Kidney (tissue), 14 donors: ENCODE measurements around the gene KRT2. TPM values are rescaled to one million over a fixed set of nuclear protein-coding genes. Genes with fewer than 3 reads are reported as not detected.

Experiments used
- DNase-seq, 5 donors: peaks; one replicate each; pipeline ENCODE4 v3.0.0-alpha.2; 2013 to 2020
- FAIRE-seq: peaks from 2 replicates; lab custom pipeline; 2012; peaks lifted over from hg19 to GRCh38; lab: Jason Lieb, UNC
- H3K27ac ChIP-seq, 2 donors: one replicate each; pipeline ENCODE4 v1.7.0; 2013; ENCODE audit warnings: low read depth in 2 of 2, low read length in 2 of 2, inconsistent platforms in 1 of 2
- H3K27me3 ChIP-seq: one replicate; pipeline ENCODE4 v1.7.1; 2013; ENCODE audit warnings: low read length, inconsistent platforms; ENCODE audit not compliant: control insufficient read depth, insufficient read depth
- H3K36me3 ChIP-seq, 3 donors: one replicate each; pipeline versions ENCODE4 v1.7.0 to v1.7.1; 2013; ENCODE audit warnings: low read length in 3 of 3, control low read depth in 1 of 3, inconsistent platforms in 1 of 3; ENCODE audit not compliant: insufficient read depth in 3 of 3, control insufficient read depth in 2 of 3
- H3K4me1 ChIP-seq, 3 donors: one replicate each; pipeline versions ENCODE4 v1.7.0 to v1.7.1; 2013; ENCODE audit warnings: low read length in 3 of 3, inconsistent platforms in 1 of 3, low read depth in 1 of 3; ENCODE audit not compliant: control insufficient read depth in 2 of 3, insufficient read depth in 2 of 3
- H3K4me3 ChIP-seq, 3 donors: one replicate each; pipeline versions ENCODE4 v1.7.0 to v1.8.1; 2013; ENCODE audit warnings: low read length in 3 of 3, control low read depth in 1 of 3, inconsistent platforms in 1 of 3
- H3K9ac ChIP-seq, 3 donors: one replicate each; pipeline versions ENCODE4 v1.7.0 to v1.7.1; 2013; ENCODE audit warnings: low read length in 3 of 3, control low read depth in 1 of 3, inconsistent platforms in 1 of 3
- H3K9me3 ChIP-seq, 3 donors: one replicate each; pipeline versions ENCODE4 v1.7.0 to v1.7.1; 2013; ENCODE audit warnings: low read length in 3 of 3, control low read depth in 1 of 3, inconsistent platforms in 1 of 3; ENCODE audit not compliant: control insufficient read depth in 2 of 3, insufficient read depth in 1 of 3
- CTCF ChIP-seq: IDR thresholded peaks from 3 replicates; pipeline ENCODE4 v1.5.1; 2012; ENCODE audit warnings: mild to moderate bottlenecking, moderate library complexity, borderline replicate concordance; ENCODE audit not compliant: insufficient read depth; ENCODE audit errors: extremely low read depth
- intact Hi-C: fragments of 100-400 bp; cut with DNase I; formaldehyde crosslinking; loops from one replicate; pipeline ENCODE4 v1.11.1; 2022
- polyA plus RNA-seq: library from polyadenylated mRNA; stranded (reverse); fragments of 350-450 nt; fragmentation: Illumina TruSeq; extraction: RNeasy Lipid Tissue Mini Kit (QIAGEN cat#74804); gene quantifications from one replicate; pipeline ENCODE4 v1.2.3, GENCODE V29; 2014; ENCODE audit warnings: low read depth, low replicate concordance; ENCODE audit not compliant: insufficient read depth
- total RNA-seq: library from RNA; stranded (reverse); fragmentation: NEBNext Ultra II Directional; extraction: Animal tissue kit (Norgen Biotek cat#: 25700); gene quantifications from one replicate; pipeline ENCODE4 v1.2.1, GENCODE V29; 2021
- donor health status: control.
- donor health status: control.
- donor health status: control.
- donor health status: control.
- donor health status: control.
- donor health status: DM: yes; HTN: yes; CAD: no.
- donor health status: Normal renal cell carcinoma (clear cell type).

The KRT2 gene
- total and polyA plus RNA-seq, 2 donors from 2014 or later = not detected

- no peak for DNase-seq
- Histone ChIP-seq H3K4me3 (no peak overlapping the region), H3K9me3 (no peaks in the 10 kb centered on the region), H3K36me3 (no peaks in the 10 kb centered on the region), H3K9ac (no peak overlapping the region), H3K27ac (no peak overlapping the region), H3K27me3 (peaks cover 3% of the 10 kb centered on the region), H3K4me1 (no peaks in the 10 kb centered on the region)
- no peak for FAIRE-seq
- no peak for TF ChIP-seq CTCF
- intact Hi-C loops = no loop called here
Measured at GRCh38 chr12:52696588-52696987, 44.6 kb upstream of the KRT2 start.

GRCh38 chr12:52695039-52695438, 43.0 kb upstream of the KRT2 start:
- H3K9ac ChIP-seq = no peak overlapping the region
- peaks cover 3% of the 10 kb centered on the region for H3K27me3 ChIP-seq
- H3K36me3 ChIP-seq = no peaks in the 10 kb centered on the region
- no peak overlapping the region for H3K27ac ChIP-seq
- H3K4me3 ChIP-seq = no peak overlapping the region
- no peaks in the 10 kb centered on the region for H3K9me3 ChIP-seq
- DNase-seq = no peak
- intact Hi-C loops = no loop called here
- no peak for FAIRE-seq
- no peak for TF ChIP-seq CTCF
- peaks cover 0 to 3% (median 0%) of the 10 kb centered on the region in 3 donors for H3K4me1 ChIP-seq

- intact Hi-C loops = no loop called here
Measured at GRCh38 chr12:52694151-52694550, 42.1 kb upstream of the KRT2 start.

More at GRCh38 chr12:52694151-52694550, 42.1 kb upstream of the KRT2 start:
- TF ChIP-seq CTCF = no peak
- Histone ChIP-seq H3K4me3 (no peak overlapping the region), H3K9ac (no peak overlapping the region), H3K36me3 (no peaks in the 10 kb centered on the region), H3K4me1 (peaks cover 0 to 3% (median 0%) of the 10 kb centered on the region in 3 donors), H3K27me3 (peaks cover 3% of the 10 kb centered on the region), H3K27ac (no peak overlapping the region), H3K9me3 (no peaks in the 10 kb centered on the region)
- DNase-seq (no peak), FAIRE-seq (no peak)
